HG03378 (cell line): ENCODE measurements around the gene CD38.
A peak's percentile ranks its signal among the peaks of the same experiment; 100 is the strongest.
"Not testable (repeated sequence)": the region's sequence is repeated elsewhere in the genome, so short reads cannot be mapped to it uniquely, and the experiment has no call there.

Experiments
- ATAC-seq: cut with Tn5 transposase; IDR thresholded peaks from one replicate; pipeline ENCODE4 v1.9.1; 2021; ENCODE audit warnings: mild to moderate bottlenecking, moderate library complexity; ENCODE audit not compliant: unreplicated experiment

Gene CD38

DNA sequence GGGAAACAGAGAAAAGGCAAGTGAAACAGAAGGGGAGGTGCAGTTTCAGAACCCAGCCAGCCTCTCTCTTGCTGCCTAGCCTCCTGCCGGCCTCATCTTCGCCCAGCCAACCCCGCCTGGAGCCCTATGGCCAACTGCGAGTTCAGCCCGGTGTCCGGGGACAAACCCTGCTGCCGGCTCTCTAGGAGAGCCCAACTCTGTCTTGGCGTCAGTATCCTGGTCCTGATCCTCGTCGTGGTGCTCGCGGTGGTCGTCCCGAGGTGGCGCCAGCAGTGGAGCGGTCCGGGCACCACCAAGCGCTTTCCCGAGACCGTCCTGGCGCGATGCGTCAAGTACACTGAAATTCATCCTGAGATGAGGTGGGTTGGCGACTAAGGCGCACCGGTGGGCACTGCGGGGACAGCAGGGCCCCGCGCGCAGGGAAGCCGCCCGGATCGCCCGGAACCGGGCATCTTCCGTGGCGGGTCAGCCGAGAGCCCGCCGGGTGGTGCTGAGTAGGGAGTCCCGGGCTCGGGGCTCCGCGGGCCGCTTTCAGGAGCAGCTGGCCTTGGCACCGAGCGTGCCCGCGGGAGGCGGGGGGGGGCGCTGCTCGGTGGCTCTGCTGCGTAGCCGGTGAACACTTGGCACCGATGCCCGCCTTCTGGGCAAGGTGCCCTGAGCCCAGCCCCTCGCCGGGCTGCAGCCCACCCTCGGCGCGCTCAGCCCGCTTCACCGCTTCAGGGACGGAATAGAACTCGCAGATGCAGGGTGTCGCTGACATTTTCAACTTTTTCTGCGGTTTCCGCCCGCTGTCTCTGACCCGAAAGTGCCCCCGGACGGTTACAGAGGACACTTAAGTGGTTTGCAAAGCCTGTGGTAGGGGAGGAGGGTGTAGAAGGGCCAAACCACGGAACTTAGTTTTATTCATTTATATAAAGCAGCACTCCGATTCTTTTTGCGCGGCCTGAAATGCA is at the start of gene CD38:
Gene CD38, plus strand, starts transcription at position 40 of the 953 bp plus-strand sequence. Its CDS starts 87 bp downstream, at position 127.
- peak; percentile 65 for ATAC-seq

DNA sequence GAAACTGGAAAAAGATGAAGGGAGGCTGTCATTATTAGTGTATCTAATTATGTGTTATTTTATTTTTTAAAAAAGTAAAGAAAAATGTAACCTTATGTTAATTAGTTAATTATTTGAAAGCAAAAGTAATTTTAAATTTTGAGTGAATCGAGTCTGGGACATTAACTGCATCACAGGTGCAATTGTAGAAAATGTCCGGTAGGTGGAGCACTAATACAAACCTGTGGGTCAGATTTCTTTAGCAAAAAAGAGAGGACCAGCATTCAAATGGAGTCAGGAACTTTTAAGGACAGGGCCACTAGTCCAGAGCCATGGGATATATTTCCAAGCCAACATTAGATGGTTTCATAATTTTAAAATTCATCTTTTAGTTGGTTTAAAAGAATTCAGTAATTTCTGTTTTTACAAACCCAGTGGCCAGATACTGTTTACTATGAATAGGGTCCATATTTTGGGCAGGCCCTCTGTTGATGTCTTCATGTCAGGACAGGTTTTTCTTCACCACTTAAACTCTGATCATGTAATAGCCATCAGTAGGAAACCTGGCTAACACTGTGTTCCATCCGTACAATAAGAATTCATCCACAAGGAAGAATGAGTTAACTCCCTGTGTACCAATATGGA is 48.1 kb upstream of the CD38 start:
- no peak for ATAC-seq

- ATAC-seq: not testable (repeated sequence)
These were observed 45.1 kb upstream of the CD38 start for GRCh38 chr4:15733061-15733460.

DNA sequence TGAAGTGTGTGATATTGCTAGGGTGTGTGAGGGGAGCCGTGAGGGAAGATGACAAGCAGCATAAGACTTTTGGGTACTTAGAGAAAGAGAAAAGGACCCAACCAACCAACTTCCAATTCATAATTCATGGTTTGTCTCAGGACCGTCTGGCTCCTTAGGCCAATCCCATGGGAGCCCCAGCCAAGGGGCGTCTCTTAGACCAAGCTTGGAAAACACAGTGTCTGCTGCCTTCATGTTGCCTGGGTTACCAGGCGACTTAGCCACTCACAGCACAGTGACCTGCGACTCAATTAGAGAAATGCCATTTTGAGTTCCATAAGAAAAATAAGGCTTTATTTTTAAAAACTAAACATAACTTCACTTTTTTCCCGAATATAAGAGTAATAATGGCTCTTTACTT is 42.6 kb upstream of the CD38 start:
- no peak for ATAC-seq

DNA sequence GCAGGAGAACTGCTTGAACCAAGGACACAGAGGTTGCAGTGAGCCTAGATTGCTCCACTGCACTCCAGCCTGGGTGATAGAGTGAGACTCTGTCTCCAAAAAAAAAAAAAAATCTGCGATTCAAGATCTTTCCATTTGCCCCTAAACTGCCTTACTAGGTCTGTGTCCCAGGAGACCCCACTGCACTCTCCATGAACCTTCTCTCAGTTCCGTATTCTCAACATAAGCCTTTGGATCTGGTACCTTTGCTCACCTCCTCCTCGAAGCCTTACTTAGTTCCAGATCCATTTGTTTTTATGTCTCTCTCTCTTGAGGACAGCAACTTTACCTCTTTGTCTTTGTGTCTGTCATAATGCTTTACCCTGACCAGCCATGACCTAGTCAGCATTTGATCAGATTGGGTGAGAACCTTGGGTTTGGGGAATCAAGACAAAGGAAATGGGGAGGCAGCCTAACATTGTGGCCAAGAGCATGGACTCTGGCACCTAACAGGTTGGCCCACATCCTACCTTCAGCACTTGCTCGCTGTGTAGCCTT is 41.5 kb upstream of the CD38 start:
- ATAC-seq: no peak

GRCh38 chr4:15737255-15737654 is 40.9 kb upstream of the CD38 start:
- ATAC-seq: no peak

- no peak for ATAC-seq
These were observed 39.3 kb upstream of the CD38 start for GRCh38 chr4:15738877-15739276.

DNA sequence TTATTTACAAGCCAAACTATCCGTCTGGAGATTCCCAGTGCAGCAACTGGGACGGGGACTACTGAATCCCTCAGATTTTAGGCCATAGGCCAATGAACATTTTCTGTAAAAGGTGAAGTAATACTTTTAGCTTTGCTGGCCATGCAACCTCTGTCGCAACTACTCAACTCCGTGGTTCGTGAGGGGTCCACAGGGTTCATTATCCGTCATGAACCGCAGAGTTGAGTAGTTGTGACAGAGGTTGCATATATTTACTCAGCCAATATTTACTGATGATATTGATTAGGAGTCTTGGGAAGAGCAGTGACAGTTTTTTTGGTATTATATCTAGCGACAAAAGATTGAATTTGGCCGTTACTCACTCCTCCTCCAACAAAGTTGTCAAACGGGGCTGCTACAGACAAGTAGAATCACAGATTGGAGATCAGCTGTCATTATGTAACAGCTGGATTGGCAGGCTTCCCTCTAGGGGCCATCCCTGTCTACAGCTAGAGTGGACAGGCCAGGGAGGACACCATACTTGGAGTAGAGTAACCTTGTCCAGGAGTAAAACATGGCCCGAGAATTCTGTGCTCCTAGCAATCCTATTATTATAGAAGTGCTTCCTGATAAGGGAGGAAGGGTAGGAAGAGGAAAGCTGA is 37.2 kb upstream of the CD38 start:
- ATAC-seq: no peak

DNA sequence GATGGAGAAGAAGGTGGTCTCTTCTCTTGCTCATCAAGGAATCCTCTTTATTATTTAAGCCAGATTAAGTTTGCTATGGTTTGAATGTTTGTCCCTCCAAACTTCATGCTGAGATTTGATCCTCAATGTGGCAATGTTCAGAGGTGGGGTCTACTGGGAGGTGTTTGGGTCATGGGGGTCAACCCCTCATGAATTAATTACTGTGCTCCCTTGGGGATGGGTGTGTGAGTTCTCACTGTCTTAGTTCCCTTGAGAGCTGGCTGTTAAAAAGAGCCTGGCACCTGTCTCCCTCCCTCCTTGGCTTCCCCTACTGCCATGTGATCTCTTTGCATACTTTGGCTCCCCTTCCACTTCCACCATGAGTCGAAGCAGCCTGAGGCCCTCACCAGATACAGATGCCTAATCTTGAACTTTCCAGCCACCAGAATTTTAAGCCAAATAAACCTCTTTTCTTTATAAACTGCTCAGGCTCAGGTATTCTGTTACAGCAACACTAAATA is 36.0 kb upstream of the CD38 start:
- no peak for ATAC-seq

DNA sequence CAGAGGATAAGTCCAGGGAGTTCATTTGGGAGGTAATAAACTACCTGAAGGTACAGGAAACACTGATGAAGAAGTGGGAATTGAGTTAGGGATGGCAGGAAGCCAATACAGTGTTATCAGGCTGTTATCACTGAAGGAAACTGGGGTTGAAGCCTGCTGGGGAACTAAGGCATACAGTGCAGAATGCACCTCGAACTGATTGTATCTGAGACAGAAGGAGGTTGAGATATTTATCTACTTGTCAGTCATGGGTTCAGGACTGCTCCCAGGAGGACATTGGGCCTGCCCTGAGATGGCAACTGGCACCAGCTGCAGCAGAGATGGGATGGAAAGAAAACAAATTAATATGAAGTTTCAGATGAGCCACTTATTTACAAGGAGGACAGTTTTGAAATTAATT is 35.5 kb upstream of the CD38 start:
- ATAC-seq: no peak

DNA sequence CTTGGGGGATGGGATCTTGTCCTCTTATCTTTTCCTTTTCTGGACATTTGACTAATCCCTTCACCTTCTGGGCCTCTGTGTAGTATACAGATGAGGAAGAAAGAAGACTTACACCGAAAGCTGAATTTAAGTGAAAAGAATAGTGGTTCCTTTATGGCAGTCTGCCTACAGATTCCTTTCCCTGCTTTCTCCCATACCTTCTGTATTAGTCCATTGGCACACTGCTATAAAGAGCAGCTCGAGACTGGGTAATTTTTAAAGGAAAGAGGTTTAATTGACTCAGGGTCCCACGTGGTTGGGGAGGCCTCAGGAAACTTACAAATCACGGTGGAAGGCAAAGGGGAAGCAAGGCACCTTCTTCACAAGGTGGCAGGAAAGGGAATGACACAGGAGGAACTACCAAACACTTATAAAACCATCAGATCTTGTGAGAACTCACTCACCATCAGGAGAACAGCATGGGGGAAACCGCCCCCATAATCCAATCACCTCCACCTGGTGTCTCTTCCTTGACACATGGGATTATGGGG is 34.0 kb upstream of the CD38 start:
- ATAC-seq: no peak

DNA sequence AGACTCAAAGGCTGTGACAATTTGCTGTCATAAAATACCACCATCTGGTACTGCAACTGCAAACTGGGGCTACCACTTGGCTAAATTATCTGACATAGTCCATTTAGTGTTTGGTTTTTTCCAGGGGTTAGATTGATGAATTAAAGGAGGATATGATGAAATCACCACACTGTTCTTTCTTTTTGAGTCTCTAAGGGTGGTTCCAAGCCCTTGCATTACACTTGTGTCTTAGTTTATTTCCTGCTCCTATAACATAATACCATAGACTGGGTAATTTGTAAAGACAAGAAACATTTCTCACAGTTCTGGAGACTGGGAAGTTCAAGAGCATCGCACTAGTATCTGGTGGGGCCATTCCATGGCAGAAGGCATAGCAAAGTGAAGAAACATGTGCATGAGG is 32.0 kb upstream of the CD38 start:
- ATAC-seq: no peak

GRCh38 chr4:15749001-15749400 is 29.1 kb upstream of the CD38 start:
- ATAC-seq: no peak

DNA sequence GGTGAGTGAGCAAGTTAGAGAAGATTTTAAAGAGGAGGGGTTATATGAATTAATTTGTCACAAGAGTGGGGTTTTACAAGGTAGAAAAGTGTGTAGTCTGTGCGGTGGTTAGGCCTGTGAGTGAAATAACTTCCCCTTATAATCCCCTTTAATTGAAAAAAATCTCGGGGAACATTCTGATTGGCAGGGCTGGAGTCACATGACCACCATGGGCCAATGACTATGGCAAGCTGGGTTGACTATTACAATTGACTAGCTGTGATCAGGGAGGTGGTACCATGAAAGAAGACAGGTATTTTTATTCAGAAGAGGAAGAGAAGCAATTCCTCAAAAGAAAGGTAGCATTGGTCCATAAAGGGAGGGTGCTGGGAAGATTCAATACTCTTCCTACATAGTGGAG is 27.0 kb upstream of the CD38 start:
- no peak for ATAC-seq

- ATAC-seq: no peak
These were observed 25.0 kb upstream of the CD38 start for GRCh38 chr4:15753081-15753480.

DNA sequence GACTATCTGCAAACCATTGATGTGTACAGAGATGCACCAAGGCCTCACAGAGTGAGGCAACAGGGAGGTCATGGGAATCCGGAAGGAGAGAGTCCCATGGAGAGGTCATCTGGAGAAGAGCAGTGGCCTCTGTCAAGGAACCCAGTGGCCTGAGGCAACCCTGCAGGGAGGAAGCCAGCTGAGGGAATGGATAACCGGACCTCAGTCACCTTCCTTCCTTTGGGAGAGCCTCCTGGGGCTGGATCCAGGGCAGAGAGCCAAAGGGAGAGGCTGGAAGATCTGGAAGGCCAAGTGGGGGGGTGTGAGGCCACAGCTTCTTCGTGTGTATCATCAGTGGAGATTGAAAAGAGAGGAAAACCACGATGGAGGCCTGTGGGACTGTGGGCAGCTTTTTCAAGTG is 24.3 kb upstream of the CD38 start:
- no peak for ATAC-seq

GRCh38 chr4:15754323-15754722 is 23.8 kb upstream of the CD38 start:
- ATAC-seq: no peak

DNA sequence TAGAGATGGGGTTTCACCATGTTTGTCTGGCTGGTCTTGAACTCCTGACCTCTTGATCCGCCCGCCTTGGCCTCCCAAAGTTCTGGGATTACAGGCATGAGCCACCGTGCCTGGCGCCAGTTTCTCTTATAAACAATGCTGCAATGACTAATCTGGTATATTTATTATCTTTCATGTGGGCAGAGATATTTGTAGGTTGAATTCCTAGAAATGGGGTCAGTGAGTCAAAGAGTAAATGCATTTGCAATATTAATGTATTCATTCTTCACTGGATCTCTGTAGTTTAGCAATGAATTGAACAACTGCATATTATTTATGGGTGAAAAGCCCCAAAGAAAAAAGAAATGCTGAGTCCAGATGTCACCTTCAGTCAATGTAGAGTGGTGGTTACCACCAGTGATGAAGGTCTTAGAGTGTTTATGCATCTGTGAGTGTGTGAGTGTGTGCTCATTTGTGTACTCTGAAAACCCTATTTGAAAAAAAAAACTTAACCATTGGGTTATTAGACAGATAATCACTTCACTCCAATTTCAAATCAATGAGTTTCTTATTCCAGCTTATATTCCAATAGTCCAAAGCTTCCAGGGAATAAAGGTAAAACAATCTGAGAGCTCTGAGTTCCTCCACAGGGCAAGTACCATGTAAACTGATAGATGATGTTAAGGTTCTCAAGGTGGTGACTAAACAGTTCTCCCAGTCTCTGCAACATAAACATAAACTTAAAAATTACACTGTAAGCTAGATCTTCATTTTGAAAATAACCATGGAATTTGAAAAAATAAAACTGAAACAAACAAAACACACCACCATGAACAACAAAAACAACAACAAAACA is 22.6 kb upstream of the CD38 start:
- no peak for ATAC-seq

DNA sequence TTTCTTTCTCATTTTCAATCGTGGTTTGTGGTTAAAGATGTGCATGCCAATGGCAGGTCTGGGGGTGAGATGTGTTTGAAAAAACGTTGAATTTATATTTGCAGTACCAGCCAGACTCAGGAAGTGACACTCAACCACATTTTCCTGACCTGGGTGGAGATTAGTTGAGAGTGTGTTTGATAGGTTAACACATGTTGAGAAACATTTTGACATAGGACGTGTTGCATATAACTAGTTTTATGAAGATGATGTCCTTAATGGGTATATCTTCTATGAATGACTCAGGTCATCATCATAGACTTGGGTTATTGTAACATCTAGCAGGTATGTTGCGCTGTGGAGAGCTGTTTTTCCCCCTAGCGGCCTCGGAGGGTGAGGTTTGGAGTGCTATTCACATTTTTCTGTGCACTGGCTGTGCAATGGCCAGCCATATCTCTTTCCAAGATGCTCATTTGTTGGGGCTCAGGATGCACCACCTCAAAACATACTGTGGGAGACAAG is 21.7 kb upstream of the CD38 start:
- ATAC-seq: peak; percentile 92

DNA sequence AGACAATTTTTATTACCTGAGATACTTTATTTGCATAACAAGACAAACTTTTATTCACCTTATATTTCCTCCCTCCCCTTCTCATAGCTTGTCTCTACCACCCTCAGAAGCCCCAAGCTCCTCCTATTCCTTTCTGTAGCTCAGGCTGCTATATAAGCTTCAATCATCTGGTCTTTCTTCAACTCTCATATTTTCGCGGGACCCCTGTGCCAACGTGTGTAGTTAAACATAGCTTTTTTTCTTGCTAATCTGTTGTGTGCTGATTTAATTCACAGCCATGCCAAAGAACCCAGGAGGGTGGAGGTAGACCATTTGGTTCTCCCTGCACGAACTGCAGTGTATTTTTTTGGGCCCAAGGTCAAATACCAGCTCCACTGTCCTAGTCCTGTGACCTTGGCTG is 21.1 kb upstream of the CD38 start:
- ATAC-seq: no peak
